ENCODE results near the gene PFN4. TPM values are rescaled to one million over a fixed set of nuclear protein-coding genes. Genes with fewer than 3 reads are reported as not detected.

PFN4 gene
- total RNA-seq, 2 experiments from 2014 or later, result not detected

Other genes starting within 250 kb of the PFN4 start
- 10 to 100 TPM; 18.2 to 26.8 TPM for gene ATAD2B, start 196.2 kb downstream of the PFN4 start, total RNA-seq
- 10 to 100 TPM; 10.5 to 13.1 TPM for gene UBXN2A, start 182.9 kb downstream of the PFN4 start, total RNA-seq
- gene MFSD2B, start 113.2 kb downstream of the PFN4 start, total RNA-seq, result not detected
- 10 to 100 TPM; 22.8 to 26.5 TPM for gene WDCP, start 75.9 kb downstream of the PFN4 start, total RNA-seq
- gene FKBP1B, start 73.6 kb downstream of the PFN4 start, total RNA-seq, result 1 to 10 TPM; 4.6 to 5.5 TPM
- gene SF3B6, start 47.0 kb downstream of the PFN4 start, total RNA-seq, result 100 to 1,000 TPM in 1 of 2 experiments, 10 to 100 TPM in 1; 85.4 to 115 TPM
- 1 to 10 TPM; 3.6 to 6.3 TPM for gene TP53I3, start 38.5 kb downstream of the PFN4 start, total RNA-seq
- gene FAM228B, start 135 bp upstream of the PFN4 start, total RNA-seq, result 1 to 10 TPM; 5.4 to 9.3 TPM
- gene FAM228A, start 51.7 kb upstream of the PFN4 start, total RNA-seq, result not detected
- 10 to 100 TPM; 72.0 to 77.2 TPM for gene ITSN2, start 237.2 kb upstream of the PFN4 start, total RNA-seq